Ascending aorta (tissue), 2 donors: ENCODE data around the gene GBF1. TPM values are rescaled to one million over a fixed set of nuclear protein-coding genes. Genes with fewer than 3 reads are reported as not detected.

Source experiments
- DNase-seq, 2 donors: peaks; one replicate each; pipeline ENCODE4 v3.0.0-alpha.2; 2019; ENCODE audit warnings: low spot score in 2 of 2
- H3K27ac ChIP-seq, 2 donors: fragments of 200-600 bp; sonication (generic); one replicate each; pipeline ENCODE4 v1.5.1; 2016 to 2017; ENCODE audit warnings: mild to moderate bottlenecking in 1 of 2
- H3K27me3 ChIP-seq: fragments of 200-600 bp; sonication (generic); one replicate; pipeline ENCODE4 v1.5.1; 2017
- H3K36me3 ChIP-seq, 2 donors: fragments of 200-600 bp; sonication (generic); one replicate each; pipeline ENCODE4 v1.5.1; 2016
- H3K4me1 ChIP-seq, 2 donors: fragments of 200-600 bp; sonication (generic); one replicate each; pipeline ENCODE4 v1.5.1; 2016 to 2017; ENCODE audit warnings: mild to moderate bottlenecking in 1 of 2
- H3K4me3 ChIP-seq, 2 donors: fragments of 200-600 bp; sonication (generic); one replicate each; pipeline ENCODE4 v1.5.1; 2016 to 2017; ENCODE audit warnings: mild to moderate bottlenecking in 1 of 2
- H3K9me3 ChIP-seq, 2 donors: fragments of 200-600 bp; sonication (generic); one replicate each; pipeline ENCODE4 v1.5.1; 2016
- CTCF ChIP-seq, 3 experiments: fragments of 200-600 bp in 2 of 3; fragments of 450-650 bp in 1 of 3; sonication (generic) in 2 of 3; IDR thresholded peaks; one replicate each; pipeline ENCODE4 v1.5.1; 2016 to 2019; ENCODE audit warnings: antibody characterized with exemption in 3 of 3, mild to moderate bottlenecking in 1 of 3, moderate library complexity in 1 of 3
- intact Hi-C: fragments of 100-400 bp; cut with DNase I; formaldehyde crosslinking; loops from one replicate; pipeline ENCODE4 v1.15.1; 2023
- total RNA-seq: library from RNA; depleted of rRNA; stranded (reverse); fragments of >200 nt; gene quantifications from one replicate; pipeline ENCODE4 v1.1.0, GENCODE V29; 2016

Gene GBF1
- total RNA-seq, 1 donor from 2014 or later: 56.0 TPM

DNA sequence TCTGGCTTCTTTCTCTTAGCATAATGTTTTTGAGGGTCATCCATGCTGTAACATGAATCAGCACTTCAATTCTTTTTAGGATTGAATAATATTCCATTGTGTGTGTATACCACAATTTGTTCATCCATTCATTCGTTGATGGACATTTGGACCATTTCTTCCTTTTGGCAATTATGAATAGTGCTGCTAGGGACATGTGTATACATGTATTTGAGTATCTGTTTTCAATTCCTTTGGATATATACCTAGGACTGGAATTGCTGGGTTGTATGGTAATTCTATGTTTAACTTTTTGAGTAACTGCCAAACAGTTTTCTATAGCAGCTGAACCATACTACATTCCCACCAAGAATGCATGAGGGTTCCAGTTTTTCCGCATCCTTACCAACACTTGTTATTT, 39.2 kb downstream of the GBF1 start:
- no peak for TF ChIP-seq CTCF (IDR thresholded peaks at IDR 0.05)
- intact Hi-C loops: no loop called here
- Histone ChIP-seq H3K4me1 (peaks cover 0 to 16% of the 10 kb centered on the region in 2 donors), H3K27me3 (no peaks in the 10 kb centered on the region), H3K4me3 (no peak overlapping the region), H3K36me3 (no peaks in the 10 kb centered on the region), H3K9me3 (no peaks in the 10 kb centered on the region), H3K27ac (no peak overlapping the region)
- no peak for DNase-seq

- intact Hi-C loops: no loop called here
- Histone ChIP-seq H3K36me3 (no peaks in the 10 kb centered on the region), H3K27me3 (no peaks in the 10 kb centered on the region), H3K27ac (no peak overlapping the region), H3K4me1 (peaks cover 0 to 12% of the 10 kb centered on the region in 2 donors), H3K4me3 (no peak overlapping the region), H3K9me3 (no peaks in the 10 kb centered on the region)
- no peak for TF ChIP-seq CTCF (IDR thresholded peaks at IDR 0.05)
- DNase-seq: no peak
Measured at GRCh38 chr10:102285133-102285532, 39.8 kb downstream of the GBF1 start.

- Histone ChIP-seq H3K36me3 (no peaks in the 10 kb centered on the region), H3K27me3 (no peaks in the 10 kb centered on the region), H3K9me3 (no peaks in the 10 kb centered on the region), H3K27ac (no peak overlapping the region), H3K4me3 (no peak overlapping the region), H3K4me1 (peaks cover 0 to under 1% of the 10 kb centered on the region in 2 donors)
- TF ChIP-seq CTCF (IDR thresholded peaks at IDR 0.05): no peak
- intact Hi-C loops: no loop called here
- DNase-seq: no peak
Measured at GRCh38 chr10:102286216-102286615, 40.9 kb downstream of the GBF1 start.

DNA sequence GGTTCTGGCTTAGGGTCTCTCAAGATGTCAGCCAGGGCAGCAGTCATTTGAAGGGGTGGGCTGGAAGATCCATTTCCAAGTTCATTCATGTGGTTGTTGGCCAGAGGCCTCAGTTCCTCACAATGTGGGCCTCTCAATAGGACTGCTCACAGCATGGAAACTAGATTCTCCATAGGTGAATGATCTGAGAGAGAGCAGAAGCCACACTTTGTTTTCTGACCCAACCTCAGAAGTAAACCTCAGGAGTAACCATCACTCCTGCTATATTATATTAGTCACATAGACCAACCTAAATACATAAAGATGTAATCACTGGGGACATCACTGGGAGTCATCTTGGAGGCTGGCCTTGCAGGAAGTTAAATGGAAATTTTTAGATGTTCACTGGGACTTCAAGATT, 42.2 kb downstream of the GBF1 start:
- Histone ChIP-seq H3K9me3 (no peaks in the 10 kb centered on the region), H3K4me3 (no peak overlapping the region), H3K4me1 (no peaks in the 10 kb centered on the region), H3K36me3 (no peaks in the 10 kb centered on the region), H3K27me3 (no peaks in the 10 kb centered on the region), H3K27ac (no peak overlapping the region)
- no peak for DNase-seq
- TF ChIP-seq CTCF (IDR thresholded peaks at IDR 0.05): no peak
- intact Hi-C loops: no loop called here

GRCh38 chr10:102287991-102288390, 42.7 kb downstream of the GBF1 start:
- no peak for DNase-seq
- H3K36me3 ChIP-seq: no peaks in the 10 kb centered on the region
- intact Hi-C loops: no loop called here
- TF ChIP-seq CTCF (IDR thresholded peaks at IDR 0.05): no peak
- H3K27me3 ChIP-seq: no peaks in the 10 kb centered on the region
- no peak overlapping the region for H3K4me3 ChIP-seq
- no peaks in the 10 kb centered on the region for H3K9me3 ChIP-seq
- no peak overlapping the region for H3K27ac ChIP-seq
- no peaks in the 10 kb centered on the region for H3K4me1 ChIP-seq

- DNase-seq: no peak
- Histone ChIP-seq H3K4me3 (no peak overlapping the region), H3K9me3 (no peaks in the 10 kb centered on the region), H3K27ac (no peak overlapping the region), H3K4me1 (no peaks in the 10 kb centered on the region), H3K36me3 (no peaks in the 10 kb centered on the region), H3K27me3 (no peaks in the 10 kb centered on the region)
- intact Hi-C loops: no loop called here
- TF ChIP-seq CTCF (IDR thresholded peaks at IDR 0.05): no peak
Measured at GRCh38 chr10:102289356-102289755, 44.0 kb downstream of the GBF1 start.
